Suprapubic skin (tissue), 4 donors: ENCODE measurements around the gene GOLPH3. TPM values are rescaled to one million over a fixed set of nuclear protein-coding genes. Genes with fewer than 3 reads are reported as not detected.
"Not testable (repeated sequence)": the region's sequence is repeated elsewhere in the genome, so short reads cannot be mapped to it uniquely, and the experiment has no call there.

Experiments used
- DNase-seq, 2 donors: peaks; one replicate each; pipeline ENCODE4 v3.0.0-alpha.2; 2019; ENCODE audit warnings: low spot score in 2 of 2
- H3K27ac ChIP-seq: fragments of 200-600 bp; sonication (generic); one replicate; pipeline ENCODE4 v1.5.1; 2019
- H3K27me3 ChIP-seq: fragments of 200-600 bp; sonication (generic); one replicate; pipeline ENCODE4 v1.5.1; 2019
- H3K36me3 ChIP-seq: fragments of 200-600 bp; sonication (generic); one replicate; pipeline ENCODE4 v1.5.1; 2019
- H3K4me1 ChIP-seq: fragments of 200-600 bp; sonication (generic); one replicate; pipeline ENCODE4 v1.5.1; 2019
- H3K4me3 ChIP-seq: fragments of 200-600 bp; sonication (generic); one replicate; pipeline ENCODE4 v1.5.1; 2019; ENCODE audit warnings: mild to moderate bottlenecking
- H3K9me3 ChIP-seq: fragments of 200-600 bp; sonication (generic); one replicate; pipeline ENCODE4 v1.5.1; 2019
- EP300 ChIP-seq: sonication (generic); formaldehyde crosslinking; IDR thresholded peaks from one replicate; pipeline ENCODE4 v1.6.1; 2017; ENCODE audit warnings: antibody characterized with exemption
- POLR2A ChIP-seq, 2 donors: fragments of 450-650 bp; IDR thresholded peaks; one replicate each; pipeline ENCODE4 v1.6.1; 2017; ENCODE audit warnings: antibody characterized with exemption in 2 of 2, mild to moderate bottlenecking in 2 of 2, moderate library complexity in 2 of 2
- POLR2AphosphoS5 ChIP-seq, 3 donors: sonication (generic); formaldehyde crosslinking; IDR thresholded peaks; one replicate each; pipeline ENCODE4 v1.6.1; 2017; ENCODE audit warnings: antibody characterized with exemption in 3 of 3
- WGBS: methylation state at CpG from one replicate; pipeline ENCODE4 v1.1.5; 2018; 5-methylcytosine and 5-hydroxymethylcytosine counted together
- total RNA-seq, 4 donors: library from RNA; depleted of rRNA; stranded (reverse); fragments of >200 nt; gene quantifications; one replicate each; pipeline ENCODE4 v1.1.0, GENCODE V29; 2016
- TF ChIP-seq, protein P1 (sequence below), 2 donors: fragments of 200-600 bp in 1 of 2; fragments of 450-650 bp in 1 of 2; sonication (generic) in 1 of 2; IDR thresholded peaks; one replicate each; pipeline ENCODE4 v1.5.1; 2016 to 2019; ENCODE audit warnings: antibody characterized with exemption in 2 of 2, mild to moderate bottlenecking in 1 of 2, moderate library complexity in 1 of 2

Gene GOLPH3
- total RNA-seq, 4 donors from 2014 or later, result 44.8 to 70.3 (median 58.9) TPM

- Histone ChIP-seq H3K9me3 (no peaks in the 10 kb centered on the region), H3K4me3 (no peak overlapping the region), H3K27me3 (no peaks in the 10 kb centered on the region), H3K36me3 (peaks cover 37% of the 10 kb centered on the region), H3K4me1 (peaks cover 11% of the 10 kb centered on the region), H3K27ac (no peak overlapping the region)
- TF ChIP-seq POLR2A (IDR thresholded peaks at IDR 0.05) (no peak), EP300 (no peak), POLR2AphosphoS5 (IDR thresholded peaks at IDR 0.05) (no peak)
- TF ChIP-seq, protein P1, sequence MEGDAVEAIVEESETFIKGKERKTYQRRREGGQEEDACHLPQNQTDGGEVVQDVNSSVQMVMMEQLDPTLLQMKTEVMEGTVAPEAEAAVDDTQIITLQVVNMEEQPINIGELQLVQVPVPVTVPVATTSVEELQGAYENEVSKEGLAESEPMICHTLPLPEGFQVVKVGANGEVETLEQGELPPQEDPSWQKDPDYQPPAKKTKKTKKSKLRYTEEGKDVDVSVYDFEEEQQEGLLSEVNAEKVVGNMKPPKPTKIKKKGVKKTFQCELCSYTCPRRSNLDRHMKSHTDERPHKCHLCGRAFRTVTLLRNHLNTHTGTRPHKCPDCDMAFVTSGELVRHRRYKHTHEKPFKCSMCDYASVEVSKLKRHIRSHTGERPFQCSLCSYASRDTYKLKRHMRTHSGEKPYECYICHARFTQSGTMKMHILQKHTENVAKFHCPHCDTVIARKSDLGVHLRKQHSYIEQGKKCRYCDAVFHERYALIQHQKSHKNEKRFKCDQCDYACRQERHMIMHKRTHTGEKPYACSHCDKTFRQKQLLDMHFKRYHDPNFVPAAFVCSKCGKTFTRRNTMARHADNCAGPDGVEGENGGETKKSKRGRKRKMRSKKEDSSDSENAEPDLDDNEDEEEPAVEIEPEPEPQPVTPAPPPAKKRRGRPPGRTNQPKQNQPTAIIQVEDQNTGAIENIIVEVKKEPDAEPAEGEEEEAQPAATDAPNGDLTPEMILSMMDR (IDR thresholded peaks at IDR 0.05), result no peak
- 86% methylated on average over 6 of the region's 6 CpGs for WGBS
- DNase-seq, result no peak
These were observed 50.0 kb downstream of the GOLPH3 start for GRCh38 chr5:32123889-32124676.

- Histone ChIP-seq H3K27ac (no peak overlapping the region), H3K36me3 (peaks cover 36% of the 10 kb centered on the region), H3K4me3 (no peak overlapping the region), H3K9me3 (no peaks in the 10 kb centered on the region), H3K4me1 (peaks cover 11% of the 10 kb centered on the region), H3K27me3 (no peaks in the 10 kb centered on the region)
- DNase-seq, result no peak
- 91% methylated on average over 8 of the region's 8 CpGs for WGBS
- TF ChIP-seq POLR2AphosphoS5 (IDR thresholded peaks at IDR 0.05) (no peak), POLR2A (IDR thresholded peaks at IDR 0.05) (no peak), EP300 (no peak)
- TF ChIP-seq, protein P1 (IDR thresholded peaks at IDR 0.05), result no peak
These were observed 50.9 kb downstream of the GOLPH3 start for GRCh38 chr5:32123058-32123805.

GRCh38 chr5:32118922-32119321, 55.2 kb downstream of the GOLPH3 start:
- not testable (repeated sequence) for H3K4me1 ChIP-seq, DNase-seq, H3K4me3 ChIP-seq, H3K9me3 ChIP-seq, H3K27ac ChIP-seq, H3K27me3 ChIP-seq
- H3K36me3 ChIP-seq, result peaks cover 20% of the 10 kb centered on the region
- WGBS, result 98% methylated on average over 8 of the region's 8 CpGs

DNA sequence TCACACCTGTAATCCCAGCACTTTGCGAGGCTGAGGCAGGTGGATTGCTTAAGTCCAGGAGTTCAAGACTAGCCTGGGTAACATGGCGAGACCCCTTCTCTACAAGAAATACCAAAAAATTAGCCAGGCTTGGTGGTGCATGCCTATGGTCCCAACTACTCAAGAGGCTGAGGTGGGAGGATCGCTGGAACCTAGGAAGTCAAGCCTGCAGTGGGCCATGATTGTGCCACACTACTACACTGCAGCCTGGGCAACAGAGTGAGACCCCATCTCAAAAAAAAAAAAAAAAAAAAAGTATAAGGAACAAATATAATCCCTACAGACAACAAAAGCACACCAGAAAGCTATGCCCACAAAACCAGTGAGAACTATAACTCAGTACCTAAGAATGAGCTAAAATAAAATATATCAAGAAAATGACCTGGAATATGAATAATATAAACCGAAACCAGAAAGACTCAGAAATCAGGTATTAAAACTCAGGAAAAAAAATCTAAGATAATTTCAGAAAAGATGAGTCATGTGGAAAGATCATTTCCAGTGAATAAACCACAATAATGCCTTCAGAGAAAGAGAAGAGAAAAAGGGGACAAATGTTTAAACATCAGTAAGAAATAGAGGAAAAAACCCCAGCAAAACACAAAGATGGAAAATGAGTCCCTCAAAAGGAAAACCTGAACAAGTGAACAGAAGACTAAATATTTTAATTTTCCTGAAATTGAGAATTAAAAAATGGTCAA, 57.4 kb downstream of the GOLPH3 start:
- no peak for TF ChIP-seq POLR2A (IDR thresholded peaks at IDR 0.05)
- no peak for TF ChIP-seq EP300
- no peak for TF ChIP-seq POLR2AphosphoS5 (IDR thresholded peaks at IDR 0.05)
- TF ChIP-seq, protein P1 (IDR thresholded peaks at IDR 0.05), result no peak
- H3K27me3 ChIP-seq, result no peaks in the 10 kb centered on the region
- DNase-seq, result no peak
- WGBS, result 90% methylated on average over 4 of the region's 4 CpGs
- H3K4me3 ChIP-seq, result no peak overlapping the region
- no peaks in the 10 kb centered on the region for H3K9me3 ChIP-seq
- H3K4me1 ChIP-seq, result no peaks in the 10 kb centered on the region
- H3K36me3 ChIP-seq, result peaks cover 33% of the 10 kb centered on the region
- H3K27ac ChIP-seq, result no peak overlapping the region

DNA sequence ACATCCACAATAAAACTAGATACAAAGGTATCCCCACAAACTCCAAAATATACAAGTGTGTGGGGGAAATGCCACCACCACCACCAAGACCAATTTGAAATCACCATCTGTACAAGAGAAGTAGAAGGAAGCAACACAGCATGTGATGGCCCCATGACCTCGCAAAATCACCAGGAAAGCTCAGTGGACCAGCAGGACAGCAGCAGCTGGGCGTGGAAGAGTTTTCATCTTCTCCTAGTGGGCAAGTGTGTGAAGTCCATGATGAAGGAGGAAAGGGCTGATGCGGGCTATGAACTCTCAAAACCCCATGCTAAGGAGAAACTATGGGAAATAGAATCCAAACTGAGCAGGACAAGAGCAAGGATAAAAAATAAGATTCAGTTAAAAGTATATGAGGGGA, 58.1 kb downstream of the GOLPH3 start:
- DNase-seq, result no peak
- H3K9me3 ChIP-seq, result no peaks in the 10 kb centered on the region
- H3K4me1 ChIP-seq, result no peaks in the 10 kb centered on the region
- TF ChIP-seq POLR2A (IDR thresholded peaks at IDR 0.05), result no peak
- TF ChIP-seq EP300, result no peak
- no peak for TF ChIP-seq POLR2AphosphoS5 (IDR thresholded peaks at IDR 0.05)
- TF ChIP-seq, protein P1 (IDR thresholded peaks at IDR 0.05), result no peak
- H3K27ac ChIP-seq, result no peak overlapping the region
- no peaks in the 10 kb centered on the region for H3K27me3 ChIP-seq
- WGBS, result 91% methylated on average over 3 of the region's 3 CpGs
- H3K36me3 ChIP-seq, result peaks cover 35% of the 10 kb centered on the region
- no peak overlapping the region for H3K4me3 ChIP-seq
